IMR-90 (cell line): ENCODE results near the gene OPN1SW. TPM values are rescaled to one million over a fixed set of nuclear protein-coding genes. Genes with fewer than 3 reads are reported as not detected.

ENCODE experiments used
- ATAC-seq: fragments of 200-7000 bp; cut with Tn5 transposase; 2 replicates; pipeline ENCODE4 v1.9.1; 2020; ENCODE audit warnings: low read depth, mild to moderate bottlenecking, moderate library complexity
- BruUV-seq: library from RNA; stranded (reverse); fragments of 400-500 nt; replicated peaks from 2 replicates; lab custom pipeline; 2021; lab: Mats Ljungman, UMichigan
- CTCF ChIA-PET: fragments of 300-600 bp; formaldehyde crosslinking; extraction: SDS; loops from one replicate; lab custom pipeline; 2021; ENCODE audit warnings: antibody characterized with exemption; lab: Yijun Ruan, JAX
- POLR2A ChIA-PET: fragments of 300-600 bp; sonication (Branson Sonifier 250); formaldehyde crosslinking; loops from one replicate; lab custom pipeline; 2022; ENCODE audit warnings: antibody characterized with exemption; ENCODE audit not compliant: unreplicated experiment; lab: Charles Lee
- DNase-seq: peaks from one replicate; pipeline ENCODE4 v3.0.0; 2013
- H2AFZ ChIP-seq: replicated peaks from 2 replicates; pipeline ENCODE3; 2013; ENCODE audit warnings: low read length, mild to moderate bottlenecking; ENCODE audit not compliant: poor library complexity
- H2AK5ac ChIP-seq: 2 replicates; pipeline ENCODE4 v1.6.1; 2013; ENCODE audit warnings: low read depth, low read length, inconsistent platforms
- H2AK9ac ChIP-seq: replicated peaks from 2 replicates; pipeline ENCODE3; 2013; ENCODE audit warnings: mild to moderate bottlenecking, low read depth, low read length, moderate library complexity; ENCODE audit not compliant: poor library complexity
- H2BK120ac ChIP-seq: 2 replicates; pipeline ENCODE4 v1.6.1; 2013; ENCODE audit warnings: low read depth, low read length, inconsistent platforms
- H2BK15ac ChIP-seq: 3 replicates; pipeline ENCODE4 v1.6.1; 2013; ENCODE audit warnings: low read depth, low read length, inconsistent platforms
- H2BK20ac ChIP-seq: 2 replicates; pipeline ENCODE4 v1.6.1; 2013; ENCODE audit warnings: low read depth, mild to moderate bottlenecking, inconsistent platforms, low read length, moderate library complexity
- H2BK5ac ChIP-seq: 2 replicates; pipeline ENCODE4 v1.6.1; 2013; ENCODE audit warnings: mild to moderate bottlenecking, low read depth, low read length, inconsistent platforms; ENCODE audit not compliant: poor library complexity, severe bottlenecking
- H3K14ac ChIP-seq: replicated peaks from 2 replicates; pipeline ENCODE4 v1.6.1; 2013; ENCODE audit warnings: low read depth, low read length, inconsistent platforms
- H3K18ac ChIP-seq: 2 replicates; pipeline ENCODE4 v1.6.1; 2013; ENCODE audit warnings: low read depth, low read length, control low read depth
- H3K23ac ChIP-seq: 2 replicates; pipeline ENCODE4 v1.6.1; 2013; ENCODE audit warnings: low read depth, low read length, inconsistent platforms
- H3K27ac ChIP-seq: 2 replicates; pipeline ENCODE4 v1.5.1; 2013; ENCODE audit warnings: mild to moderate bottlenecking, control low read depth, low read length; ENCODE audit not compliant: insufficient read depth
- H3K27me3 ChIP-seq: 2 replicates; pipeline ENCODE4 v1.6.1; 2013; ENCODE audit warnings: low read length; ENCODE audit not compliant: control insufficient read depth, insufficient read depth
- H3K36me3 ChIP-seq: 2 replicates; pipeline ENCODE4 v1.6.1; 2013; ENCODE audit warnings: low read length, mixed read lengths; ENCODE audit not compliant: control insufficient read depth, insufficient read depth
- H3K4ac ChIP-seq: 2 replicates; pipeline ENCODE4 v1.6.1; 2013; ENCODE audit warnings: low read depth, low read length, inconsistent platforms
- H3K4me1 ChIP-seq: 2 replicates; pipeline ENCODE4 v1.6.1; 2013; ENCODE audit warnings: low read length, mixed read lengths; ENCODE audit not compliant: control insufficient read depth, insufficient read depth
- H3K4me2 ChIP-seq: 2 replicates; pipeline ENCODE4 v1.6.1; 2013; ENCODE audit warnings: low read depth, mild to moderate bottlenecking, control low read depth, low read length, moderate library complexity
- H3K4me3 ChIP-seq: 2 replicates; pipeline ENCODE4 v1.5.1; 2013; ENCODE audit warnings: low read depth, mild to moderate bottlenecking, control low read depth, low read length, moderate library complexity; ENCODE audit not compliant: insufficient read depth
- H3K56ac ChIP-seq: 2 replicates; pipeline ENCODE4 v1.6.1; 2013; ENCODE audit warnings: low read length, inconsistent platforms; ENCODE audit not compliant: insufficient read depth; ENCODE audit errors: extremely low read depth
- H3K79me1 ChIP-seq, 2 experiments: 2 replicates each; pipeline ENCODE4 v1.6.1; 2013; ENCODE audit warnings: low read length in 2 of 2, inconsistent platforms in 1 of 2, low read depth in 1 of 2
- H3K9ac ChIP-seq: 2 replicates; pipeline ENCODE4 v1.6.1; 2013; ENCODE audit warnings: low read depth, low read length, control low read depth
- H3K9me1 ChIP-seq: 2 replicates; pipeline ENCODE4 v1.6.1; 2013; ENCODE audit warnings: low read length, inconsistent platforms; ENCODE audit not compliant: insufficient read depth
- H3K9me3 ChIP-seq: 2 replicates; pipeline ENCODE4 v1.6.1; 2013; ENCODE audit warnings: low read length; ENCODE audit not compliant: control insufficient read depth, insufficient read depth
- H4K20me1 ChIP-seq: 2 replicates; pipeline ENCODE4 v1.6.1; 2013; ENCODE audit warnings: low read length, inconsistent platforms; ENCODE audit not compliant: insufficient read depth
- H4K5ac ChIP-seq: 2 replicates; pipeline ENCODE4 v1.6.1; 2013; ENCODE audit warnings: mild to moderate bottlenecking, low read depth, low read length, control low read depth
- H4K8ac ChIP-seq, 2 experiments: 2 replicates each; pipeline ENCODE4 v1.6.1; 2013; ENCODE audit warnings: low read depth in 2 of 2, low read length in 2 of 2, control low read depth in 1 of 2, inconsistent platforms in 1 of 2
- H4K91ac ChIP-seq: 2 replicates; pipeline ENCODE4 v1.6.1; 2013; ENCODE audit warnings: low read depth, low read length, inconsistent platforms; ENCODE audit not compliant: insufficient read depth
- BHLHE40 ChIP-seq: fragments of 150-350 bp; IDR thresholded peaks from 2 replicates; pipeline ENCODE4 v1.6.1; 2016; ENCODE audit warnings: mild to moderate bottlenecking, low read depth, low read length
- CHD1 ChIP-seq: IDR thresholded peaks from 2 replicates; pipeline ENCODE4 v1.6.1; 2012; ENCODE audit warnings: low read depth, low read length, improper control_type of control experiment
- ELK1 ChIP-seq: fragments of 150-350 bp; IDR thresholded peaks from 2 replicates; pipeline ENCODE4 v1.6.1; 2016; ENCODE audit warnings: low read depth, mild to moderate bottlenecking, low read length, moderate library complexity, borderline replicate concordance
- FOS ChIP-seq: fragments of 150-350 bp; IDR thresholded peaks from 2 replicates; pipeline ENCODE4 v1.6.1; 2016; ENCODE audit warnings: low read depth, low read length
- SMC3 ChIP-seq: fragments of 150-350 bp; IDR thresholded peaks from 2 replicates; pipeline ENCODE4 v1.6.1; 2016; ENCODE audit warnings: low read depth, mild to moderate bottlenecking, antibody characterized with exemption, low read length, moderate library complexity
- USF2 ChIP-seq: fragments of 150-350 bp; IDR thresholded peaks from 2 replicates; pipeline ENCODE4 v1.6.1; 2017; ENCODE audit warnings: mild to moderate bottlenecking, antibody characterized with exemption, low read length, low read depth
- WGBS, 2 experiments: methylation state at CpG; one replicate each; pipeline versions ENCODE4 v1.1.5 to v1.1.7; 2013; ENCODE audit warnings: missing lambda C conversion rate in 2 of 2; ENCODE audit not compliant: insufficient read length in 1 of 2; ENCODE audit errors: extremely low coverage in 2 of 2; 5-methylcytosine and 5-hydroxymethylcytosine counted together
- dilution Hi-C: fragments of 300-500 bp; cut with HindIII; formaldehyde crosslinking; loops from one replicate; pipeline ENCODE4 v1.14.3; 2018; ENCODE audit warnings: low sequenced_read_pairs; ENCODE audit not compliant: unreplicated experiment
- in situ Hi-C: fragments of 300-500 bp; cut with MboI; formaldehyde crosslinking; loops from 3 replicates; pipeline ENCODE4 v1.14.3; 2019; ENCODE audit warnings: low sequenced_read_pairs, inconsistent platforms, mixed read lengths
- intact Hi-C: fragments of 100-400 bp; cut with micrococcal nuclease; formaldehyde crosslinking; loops from 2 replicates; pipeline ENCODE4 v1.10.0; 2022
- polyA plus RNA-seq, 3 experiments: library from polyadenylated mRNA; depleted of rRNA; stranded (reverse); fragments of >200 nt; gene quantifications; 2 replicates each; pipeline ENCODE4 v1.2.3, GENCODE V29; 2012; ENCODE audit warnings: low replicate concordance in 1 of 3
- total RNA-seq: library from RNA; depleted of rRNA; stranded (reverse); fragments of >200 nt; gene quantifications from 2 replicates; pipeline ENCODE4 v1.2.3, GENCODE V29; 2012

The OPN1SW gene
- total and polyA plus RNA-seq, 2 of the 4 experiments (the other 2 are of a cell fraction) = not detected

- dilution Hi-C loops (no loop called here), in situ Hi-C loops (no loop called here), intact Hi-C loops (no loop called here)
- whole genome bisulfite sequencing, 2 experiments = no CpG with 5 or more reads among the region's 2 CpGs
- H2AFZ ChIP-seq = no peak overlapping the region
- no peak overlapping the region for H3K4me2 ChIP-seq
- no peak overlapping the region for H2BK15ac ChIP-seq
- POLR2A ChIA-PET = no interaction called here
- H3K79me1 ChIP-seq = no peaks in the 10 kb centered on the region; a peak in 1 of 4 replicates
- H2BK20ac ChIP-seq = 0 out of 2 replicates have a peak overlapping the region, but pooled peaks have one; percentile 34
- CTCF ChIA-PET = no interaction called here
- H3K9ac ChIP-seq = no peak overlapping the region
- DNase-seq = peak; percentile 49
- no peak overlapping the region for H3K4me3 ChIP-seq
- no peak overlapping the region for H2BK120ac ChIP-seq
- peak; percentile 87 for ATAC-seq
- BruUV-seq = no TSS peak
- no peak overlapping the region for H3K27ac ChIP-seq
- no peak overlapping the region for H2AK5ac ChIP-seq
- H4K5ac ChIP-seq = no peak overlapping the region
- no peak overlapping the region for H3K23ac ChIP-seq
- H3K4me1 ChIP-seq = peaks cover 10% of the 10 kb centered on the region
- H2BK5ac ChIP-seq = no peak overlapping the region
- peak overlapping the region; percentile 60 for H2AK9ac ChIP-seq
- H3K36me3 ChIP-seq = peaks cover 21% of the 10 kb centered on the region
- H4K8ac ChIP-seq = no peak overlapping the region
- no peak overlapping the region for H3K4ac ChIP-seq
- peak overlapping the region; percentile 78 for H3K14ac ChIP-seq
- H3K9me1 ChIP-seq = peaks cover 10% of the 10 kb centered on the region
- H3K27me3 ChIP-seq = no peaks in the 10 kb centered on the region
- H3K9me3 ChIP-seq = no peaks in the 10 kb centered on the region
- TF ChIP-seq USF2 (no peak), SMC3 (no peak), BHLHE40 (no peak), CHD1 (no peak), FOS (no peak), ELK1 (no peak)
- no peaks in the 10 kb centered on the region for H4K20me1 ChIP-seq
- no peak overlapping the region for H3K18ac ChIP-seq
- no peak overlapping the region for H4K91ac ChIP-seq
- H3K56ac ChIP-seq = no peak overlapping the region
These were observed 34.9 kb upstream of the OPN1SW start for GRCh38 chr7:128810473-128810872.
